ENCODE measurements around the gene ETF1.
"Not testable (repeated sequence)": the region's sequence is repeated elsewhere in the genome, so short reads cannot be mapped to it uniquely, and the experiment has no call there.

ETF1 gene

DNA sequence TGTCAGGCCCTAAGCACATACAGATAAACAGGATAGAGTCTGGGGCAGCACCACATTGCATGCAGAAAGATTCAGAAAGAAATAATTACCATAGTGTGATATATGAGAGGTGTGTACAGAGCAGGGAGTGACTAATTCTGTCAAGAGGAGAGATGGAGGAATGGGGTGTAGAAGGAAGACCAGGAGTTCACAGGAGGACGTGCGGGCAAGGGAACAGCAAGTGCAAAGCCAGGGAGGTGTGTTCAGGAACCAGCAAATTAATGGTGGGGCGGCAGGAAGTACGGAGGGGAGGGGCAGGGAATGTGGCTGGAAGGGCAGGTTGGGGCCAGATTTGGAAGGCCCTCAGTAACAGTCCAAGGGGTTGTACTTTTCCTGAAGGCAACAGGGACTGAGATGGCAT, 60.4 kb downstream of the ETF1 start:
- no peak for DNase-seq

GRCh38 chr5:138476918-138477317, 66.1 kb downstream of the ETF1 start:
- no peak for DNase-seq

GRCh38 chr5:138473151-138473550, 69.9 kb downstream of the ETF1 start:
- DNase-seq: not testable (repeated sequence)

DNA sequence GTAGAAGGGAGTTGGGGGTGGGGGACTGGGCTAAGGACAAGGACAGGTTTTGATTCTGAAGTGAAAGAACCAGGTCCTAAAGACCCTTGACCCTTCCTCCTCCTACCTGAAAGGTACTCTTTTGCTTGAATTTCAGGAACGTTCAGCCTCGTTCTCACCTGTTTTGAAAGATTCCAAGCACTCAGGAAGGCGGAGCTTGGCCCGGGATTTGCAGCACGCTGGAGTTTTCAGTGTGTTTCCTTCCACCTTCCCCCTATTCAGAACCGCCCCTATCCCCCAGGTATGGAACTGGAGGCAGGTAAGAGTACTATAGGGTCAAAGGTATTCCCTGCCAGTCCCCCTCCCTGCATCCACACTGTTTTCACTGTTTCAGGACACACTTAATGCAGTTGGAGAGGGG, 70.7 kb downstream of the ETF1 start:
- no peak for DNase-seq

GRCh38 chr5:138471052-138471361, 72.0 kb downstream of the ETF1 start:
- DNase-seq: no peak

DNA sequence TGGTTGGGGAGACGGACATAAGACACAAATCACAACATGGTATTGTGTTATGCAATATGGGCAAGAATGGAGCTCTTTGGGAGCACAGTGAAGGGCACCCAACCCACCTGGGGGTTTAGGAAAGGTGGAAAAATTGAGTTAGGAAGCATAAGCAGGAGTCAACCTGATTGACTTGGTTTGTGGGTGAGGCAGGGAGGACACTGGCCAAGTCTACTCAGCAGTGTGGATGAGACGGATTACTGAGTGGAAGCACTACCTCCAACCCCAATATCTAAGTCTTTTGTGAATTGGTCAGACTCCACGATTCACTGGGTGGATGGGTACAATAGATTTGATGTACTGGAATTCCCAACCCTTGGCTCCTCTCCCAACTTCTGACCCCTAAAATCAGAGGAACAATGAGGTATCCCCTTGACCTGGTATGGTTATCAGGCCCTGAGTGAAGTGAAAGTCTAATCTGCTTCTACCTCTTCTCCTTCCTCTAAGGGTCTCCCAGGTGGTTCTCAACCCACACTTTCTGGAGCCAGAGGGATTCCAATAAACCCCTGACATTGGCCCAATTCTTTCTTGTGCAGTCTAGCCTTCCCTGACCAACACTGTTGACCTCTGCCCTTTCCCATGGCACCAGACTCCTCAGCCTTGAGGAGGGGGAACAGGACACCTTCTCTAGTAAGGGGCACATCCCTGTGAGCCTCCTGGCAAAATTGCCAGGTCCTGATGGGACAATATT, 72.5 kb downstream of the ETF1 start:
- no peak for DNase-seq

- no peak for DNase-seq
Observed at GRCh38 chr5:138469540-138470321, 73.3 kb downstream of the ETF1 start.

GRCh38 chr5:138468966-138469539, 74.0 kb downstream of the ETF1 start:
- DNase-seq: no peak

- no peak for DNase-seq
Observed at GRCh38 chr5:138468133-138468965, 74.7 kb downstream of the ETF1 start.

GRCh38 chr5:138467711-138468132, 75.3 kb downstream of the ETF1 start:
- no peak for DNase-seq

- DNase-seq: no peak
Observed at GRCh38 chr5:138466900-138467710, 75.9 kb downstream of the ETF1 start.

DNA sequence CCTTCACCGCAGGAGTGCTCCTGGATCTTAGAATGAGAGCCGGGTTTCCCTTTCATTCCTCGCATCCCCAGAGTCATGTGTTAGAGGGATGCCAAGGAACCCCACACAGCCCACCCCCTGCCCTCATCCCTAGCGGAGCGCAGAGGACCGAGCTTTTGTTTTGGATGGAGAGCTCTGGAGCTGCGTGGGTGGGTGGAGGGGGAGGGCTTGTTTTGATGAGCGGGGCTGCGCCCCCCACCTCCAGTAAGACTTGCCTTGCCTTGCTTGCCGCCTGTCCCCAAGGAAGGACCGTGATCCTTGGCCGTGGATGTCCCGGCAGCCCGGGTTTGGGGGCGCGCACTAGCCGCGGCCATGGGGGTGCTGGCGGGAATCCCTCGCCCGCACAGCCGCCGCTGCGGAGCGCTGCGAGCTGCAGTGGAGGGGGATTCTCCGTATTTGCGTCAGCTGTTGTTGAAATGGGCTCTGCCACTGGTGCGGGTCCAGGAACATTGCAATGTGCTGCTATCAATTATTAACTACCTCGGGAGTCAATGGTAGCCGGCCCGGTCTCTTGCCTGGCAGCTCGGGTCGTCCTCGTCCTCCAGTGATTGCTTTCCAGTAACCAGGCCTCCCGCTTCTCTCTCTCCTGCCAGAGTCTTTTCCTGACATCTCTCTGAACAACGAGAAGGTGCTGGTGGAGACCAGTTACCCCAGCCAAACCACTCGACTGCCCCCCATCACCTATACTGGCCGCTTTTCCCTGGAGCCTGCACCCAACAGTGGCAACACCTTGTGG, 76.7 kb downstream of the ETF1 start:
- no peak for DNase-seq

GRCh38 chr5:138465261-138466124, 77.5 kb downstream of the ETF1 start, which contains the start of gene EGR1:
Gene EGR1, plus strand, starts transcription at chr5:138465479. Its CDS starts 283 bp downstream, at chr5:138465762.
- peak; percentile 78 for DNase-seq

DNA sequence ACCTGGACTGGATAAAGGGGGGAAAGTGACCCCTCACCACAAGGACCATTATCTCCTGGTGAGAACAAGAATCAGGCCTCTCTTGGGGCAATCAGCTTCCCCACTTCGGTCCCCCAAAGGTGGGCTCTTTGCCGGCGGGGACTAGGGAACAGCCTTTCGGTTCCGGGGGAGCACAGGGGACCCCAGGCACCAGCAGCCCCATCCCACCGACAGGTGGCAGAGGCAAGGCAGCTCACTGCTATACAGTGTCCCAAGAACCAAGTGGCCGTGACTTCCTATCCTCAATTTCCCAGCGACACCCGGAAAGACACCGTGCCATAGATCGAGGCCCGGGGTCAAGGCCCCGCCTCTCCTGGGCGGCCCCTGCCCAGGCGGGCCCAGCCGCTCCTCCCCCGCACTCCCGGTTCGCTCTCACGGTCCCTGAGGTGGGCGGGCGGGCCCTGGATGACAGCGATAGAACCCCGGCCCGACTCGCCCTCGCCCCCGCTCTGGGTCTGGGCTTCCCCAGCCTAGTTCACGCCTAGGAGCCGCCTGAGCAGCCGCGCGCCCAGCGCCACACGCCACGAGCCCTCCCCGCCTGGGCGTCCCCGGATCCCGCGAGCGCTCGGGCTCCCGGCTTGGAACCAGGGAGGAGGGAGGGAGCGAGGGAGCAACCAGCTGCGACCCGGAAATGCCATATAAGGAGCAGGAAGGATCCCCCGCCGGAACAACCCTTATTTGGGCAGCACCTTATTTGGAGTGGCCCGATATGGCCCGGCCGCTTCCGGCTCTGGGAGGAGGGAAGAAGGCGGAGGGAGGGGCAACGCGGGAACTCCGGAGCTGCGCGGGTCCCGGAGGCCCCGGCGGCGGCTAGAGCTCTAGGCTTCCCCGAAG, 78.4 kb downstream of the ETF1 start:
- peak; percentile 95 for DNase-seq

GRCh38 chr5:138464008-138464387, 79.0 kb downstream of the ETF1 start:
- DNase-seq: peak; percentile 84

DNA sequence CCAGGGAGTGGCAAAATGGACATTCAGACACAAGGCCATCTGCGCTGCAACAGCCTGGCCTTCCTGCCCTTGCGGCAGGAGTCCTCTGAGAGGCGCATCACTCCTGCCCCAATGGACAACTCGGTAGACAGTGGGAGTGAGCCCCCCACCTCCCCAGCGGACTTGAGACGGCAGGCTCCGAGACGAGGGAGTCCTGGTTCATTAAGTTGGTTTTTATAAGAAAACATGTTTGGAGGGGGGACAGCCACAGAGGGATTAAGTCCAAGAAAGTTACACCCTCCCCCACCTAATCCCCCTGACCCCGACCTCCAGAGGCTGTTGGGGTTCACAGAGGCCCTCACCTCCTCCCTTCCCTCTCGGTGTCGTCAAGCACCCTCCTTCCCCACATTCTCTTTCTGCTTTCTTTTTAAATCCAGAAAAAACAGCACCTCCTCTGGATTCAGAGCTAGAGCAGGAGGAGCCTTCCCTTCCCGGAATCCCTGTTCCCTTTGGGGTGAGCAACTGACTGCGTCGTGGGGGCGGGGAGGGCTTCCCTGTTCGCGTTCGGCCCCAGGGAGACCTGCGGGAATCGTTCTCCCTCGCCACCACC, 79.5 kb downstream of the ETF1 start:
- DNase-seq: no peak

- no peak for DNase-seq
Observed at GRCh38 chr5:138461343-138462125, 81.5 kb downstream of the ETF1 start.

- DNase-seq: no peak
Observed at GRCh38 chr5:138460032-138460693, 82.9 kb downstream of the ETF1 start.
